Mesendoderm (in vitro differentiated cells): ENCODE results near the gene SPTB.
A peak's percentile ranks its signal among the peaks of the same experiment; 100 is the strongest.

ENCODE experiments used
- DNase-seq: peaks from one replicate; pipeline ENCODE4 v3.0.0; 2013
- H2AK5ac ChIP-seq: 2 replicates; pipeline ENCODE4 v1.6.1; 2013; ENCODE audit warnings: low read length, inconsistent platforms
- H2BK120ac ChIP-seq: 2 replicates; pipeline ENCODE4 v1.6.1; 2013; ENCODE audit warnings: low read depth, mild to moderate bottlenecking, low read length, moderate library complexity, mixed read lengths
- H2BK15ac ChIP-seq: replicated peaks from 2 replicates; pipeline ENCODE4 v1.6.1; 2013; ENCODE audit warnings: low read depth, mild to moderate bottlenecking, moderate library complexity
- H2BK5ac ChIP-seq: 2 replicates; pipeline ENCODE4 v1.6.1; 2013; ENCODE audit warnings: low read length, inconsistent platforms
- H3K18ac ChIP-seq: 2 replicates; pipeline ENCODE4 v1.6.1; 2013; ENCODE audit warnings: mild to moderate bottlenecking, low read length, mixed read lengths
- H3K23ac ChIP-seq: one replicate; pipeline ENCODE4 v1.6.1; 2013; ENCODE audit warnings: low read length
- H3K27ac ChIP-seq: 2 replicates; pipeline ENCODE4 v1.5.1; 2013; ENCODE audit warnings: low read depth, mild to moderate bottlenecking, inconsistent platforms, low read length, moderate library complexity
- H3K27me3 ChIP-seq: 2 replicates; pipeline ENCODE4 v1.6.1; 2013; ENCODE audit warnings: low read length, control low read depth, mild to moderate bottlenecking, inconsistent platforms; ENCODE audit not compliant: insufficient read depth, poor library complexity
- H3K36me3 ChIP-seq: 2 replicates; pipeline ENCODE4 v1.6.1; 2013; ENCODE audit warnings: low read length, inconsistent platforms; ENCODE audit not compliant: control insufficient read depth, insufficient read depth
- H3K4ac ChIP-seq: one replicate; pipeline ENCODE4 v1.6.1; 2013; ENCODE audit warnings: low read depth, mild to moderate bottlenecking, low read length, moderate library complexity
- H3K4me1 ChIP-seq: 2 replicates; pipeline ENCODE4 v1.6.1; 2013; ENCODE audit warnings: low read depth, low read length, inconsistent platforms; ENCODE audit not compliant: control insufficient read depth
- H3K4me2 ChIP-seq: 2 replicates; pipeline ENCODE4 v1.6.1; 2013; ENCODE audit warnings: low read length
- H3K4me3 ChIP-seq: 2 replicates; pipeline ENCODE4 v1.5.1; 2013; ENCODE audit warnings: mild to moderate bottlenecking, low read length
- H3K56ac ChIP-seq: one replicate; pipeline ENCODE4 v1.6.1; 2013; ENCODE audit warnings: low read length
- H3K79me1 ChIP-seq: 2 replicates; pipeline ENCODE4 v1.6.1; 2013; ENCODE audit warnings: low read length, inconsistent platforms
- H3K79me2 ChIP-seq: 2 replicates; pipeline ENCODE4 v1.6.1; 2013; ENCODE audit warnings: mild to moderate bottlenecking, low read length; ENCODE audit not compliant: control insufficient read depth, insufficient read depth
- H3K9ac ChIP-seq: 2 replicates; pipeline ENCODE4 v1.6.1; 2013; ENCODE audit warnings: low read length, inconsistent platforms
- H4K5ac ChIP-seq: one replicate; pipeline ENCODE4 v1.6.1; 2013; ENCODE audit warnings: low read length
- H4K8ac ChIP-seq: one replicate; pipeline ENCODE4 v1.6.1; 2013; ENCODE audit warnings: low read depth, mild to moderate bottlenecking, control low read depth, low read length, moderate library complexity
- WGBS: extraction: QIAGEN DNeasy Blood & Tissue Kit; methylation state at CpG from one replicate; pipeline ENCODE4 v1.1.7; 2013; ENCODE audit warnings: low lambda C conversion rate, missing lambda C conversion rate; ENCODE audit not compliant: insufficient coverage; ENCODE audit errors: extremely low coverage; 5-methylcytosine and 5-hydroxymethylcytosine counted together

SPTB gene

GRCh38 chr14:64771161-64771560 lies 108.5 kb downstream of the SPTB start:
- WGBS, result no CpG with 5 or more reads among the region's 2 CpGs
- Histone ChIP-seq H2BK120ac (no peak overlapping the region), H3K79me1 (no peaks in the 10 kb centered on the region), H3K27me3 (no peaks in the 10 kb centered on the region), H4K8ac (no peak overlapping the region), H3K18ac (no peak overlapping the region), H3K4me3 (no peak overlapping the region), H3K4me2 (no peak overlapping the region), H4K5ac (no peak overlapping the region), H2BK5ac (no peak overlapping the region), H2BK15ac (no peak overlapping the region), H3K56ac (no peak overlapping the region), H3K23ac (no peak overlapping the region), H3K79me2 (no peaks in the 10 kb centered on the region), H3K36me3 (no peaks in the 10 kb centered on the region), H3K4me1 (no peaks in the 10 kb centered on the region), H3K27ac (no peak overlapping the region), H3K4ac (no peak overlapping the region), H2AK5ac (no peak overlapping the region), H3K9ac (no peak overlapping the region)
- no peak for DNase-seq

- Histone ChIP-seq H3K79me2 (no peaks in the 10 kb centered on the region), H3K4me1 (no peaks in the 10 kb centered on the region), H3K79me1 (no peaks in the 10 kb centered on the region), H3K27ac (no peak overlapping the region), H2BK5ac (no peak overlapping the region), H3K36me3 (no peaks in the 10 kb centered on the region), H3K18ac (no peak overlapping the region), H3K27me3 (no peaks in the 10 kb centered on the region), H3K4me2 (no peak overlapping the region), H3K4me3 (no peak overlapping the region), H3K56ac (no peak overlapping the region), H4K5ac (no peak overlapping the region), H3K23ac (no peak overlapping the region), H4K8ac (no peak overlapping the region), H2BK15ac (no peak overlapping the region), H3K4ac (no peak overlapping the region), H2AK5ac (no peak overlapping the region), H2BK120ac (no peak overlapping the region), H3K9ac (no peak overlapping the region)
- DNase-seq, result no peak
- WGBS, result no CpG with 5 or more reads among the region's 18 CpGs
Measured at GRCh38 chr14:64770751-64771150, 109.0 kb downstream of the SPTB start.

GRCh38 chr14:64769096-64770020 lies 110.3 kb downstream of the SPTB start:
- Histone ChIP-seq H3K79me1 (no peaks in the 10 kb centered on the region), H3K9ac (no peak overlapping the region), H3K56ac (no peak overlapping the region), H3K4me3 (no peak overlapping the region), H3K36me3 (no peaks in the 10 kb centered on the region), H2BK5ac (no peak overlapping the region), H3K27ac (no peak overlapping the region), H2BK120ac (no peak overlapping the region), H3K79me2 (no peaks in the 10 kb centered on the region), H3K18ac (no peak overlapping the region), H4K5ac (no peak overlapping the region), H3K23ac (no peak overlapping the region), H2AK5ac (no peak overlapping the region), H3K4me2 (no peak overlapping the region), H3K4ac (no peak overlapping the region), H3K27me3 (no peaks in the 10 kb centered on the region), H4K8ac (no peak overlapping the region), H2BK15ac (no peak overlapping the region), H3K4me1 (peaks cover 3% of the 10 kb centered on the region)
- no CpG with 5 or more reads among the region's 17 CpGs for WGBS
- no peak for DNase-seq

GRCh38 chr14:64768401-64769095 lies 111.2 kb downstream of the SPTB start:
- Histone ChIP-seq H4K8ac (no peak overlapping the region), H3K56ac (no peak overlapping the region), H2BK5ac (no peak overlapping the region), H3K36me3 (no peaks in the 10 kb centered on the region), H3K4me1 (peaks cover 4% of the 10 kb centered on the region), H3K79me2 (no peaks in the 10 kb centered on the region), H2AK5ac (no peak overlapping the region), H2BK15ac (no peak overlapping the region), H3K27ac (no peak overlapping the region), H3K4ac (no peak overlapping the region), H3K18ac (no peak overlapping the region), H3K9ac (no peak overlapping the region), H3K23ac (no peak overlapping the region), H3K79me1 (no peaks in the 10 kb centered on the region), H3K27me3 (no peaks in the 10 kb centered on the region), H3K4me2 (no peak overlapping the region), H4K5ac (no peak overlapping the region), H2BK120ac (no peak overlapping the region), H3K4me3 (no peak overlapping the region)
- DNase-seq, result peak; percentile 73
- WGBS, result no CpG with 5 or more reads among the region's 13 CpGs

GRCh38 chr14:64767215-64767964 lies 112.3 kb downstream of the SPTB start:
- H2BK120ac ChIP-seq, result no peak overlapping the region
- H3K18ac ChIP-seq, result no peak overlapping the region
- no peak overlapping the region for H4K5ac ChIP-seq
- H4K8ac ChIP-seq, result no peak overlapping the region
- no peak overlapping the region for H2BK15ac ChIP-seq
- H3K4me2 ChIP-seq, result no peak overlapping the region
- H3K9ac ChIP-seq, result no peak overlapping the region
- H3K79me2 ChIP-seq, result no peaks in the 10 kb centered on the region
- H3K23ac ChIP-seq, result no peak overlapping the region
- no peak for DNase-seq
- H3K4ac ChIP-seq, result no peak overlapping the region
- no peak overlapping the region for H3K4me3 ChIP-seq
- no peaks in the 10 kb centered on the region for H3K27me3 ChIP-seq
- WGBS, result no CpG with 5 or more reads among the region's 15 CpGs
- H3K27ac ChIP-seq, result no peak overlapping the region
- H3K79me1 ChIP-seq, result no peaks in the 10 kb centered on the region
- no peaks in the 10 kb centered on the region for H3K36me3 ChIP-seq
- H2AK5ac ChIP-seq, result no peak overlapping the region
- peaks cover 6% of the 10 kb centered on the region for H3K4me1 ChIP-seq
- no peak overlapping the region for H2BK5ac ChIP-seq
- no peak overlapping the region for H3K56ac ChIP-seq
